H9 (cell line): ENCODE data around the gene NRN1L. TPM values are rescaled to one million over a fixed set of nuclear protein-coding genes. Genes with fewer than 3 reads are reported as not detected.
A peak's percentile ranks its signal among the peaks of the same experiment; 100 is the strongest.

Experiments used
- DNase-seq: peaks from one replicate; pipeline ENCODE4 v3.0.0-alpha.2; 2017
- H2AFZ ChIP-seq: one replicate; pipeline ENCODE4 v1.6.1; 2013; ENCODE audit warnings: mild to moderate bottlenecking, low read length, control low read depth, moderate library complexity
- H2AK5ac ChIP-seq: 2 replicates; pipeline ENCODE4 v1.6.1; 2013; ENCODE audit warnings: low read length, control low read depth, mixed read lengths; ENCODE audit not compliant: insufficient read length
- H2BK120ac ChIP-seq: one replicate; pipeline ENCODE4 v1.6.1; 2013; ENCODE audit warnings: low read depth, mild to moderate bottlenecking, low read length, control low read depth, inconsistent platforms; ENCODE audit not compliant: poor library complexity, severe bottlenecking
- H2BK12ac ChIP-seq: 2 replicates; pipeline ENCODE4 v1.6.1; 2013; ENCODE audit warnings: low read length, control low read depth, mixed read lengths, low read depth; ENCODE audit not compliant: insufficient read length
- H2BK15ac ChIP-seq: 2 replicates; pipeline ENCODE4 v1.6.1; 2013; ENCODE audit warnings: low read depth, low read length, control low read depth
- H2BK20ac ChIP-seq: one replicate; pipeline ENCODE4 v1.6.1; 2013; ENCODE audit warnings: low read depth, mild to moderate bottlenecking, low read length, control low read depth, inconsistent platforms; ENCODE audit not compliant: poor library complexity, severe bottlenecking
- H2BK5ac ChIP-seq: 2 replicates; pipeline ENCODE4 v1.6.1; 2013; ENCODE audit warnings: low read length, control low read depth, mixed read lengths; ENCODE audit not compliant: insufficient read length
- H3K14ac ChIP-seq: 2 replicates; pipeline ENCODE4 v1.6.1; 2013; ENCODE audit warnings: low read length, control low read depth; ENCODE audit not compliant: insufficient read depth
- H3K18ac ChIP-seq: 2 replicates; pipeline ENCODE4 v1.6.1; 2013; ENCODE audit warnings: low read depth, mild to moderate bottlenecking, mixed read lengths, low read length, control low read depth; ENCODE audit not compliant: insufficient read length
- H3K23ac ChIP-seq: 2 replicates; pipeline ENCODE4 v1.6.1; 2013; ENCODE audit warnings: low read length, control low read depth, mixed read lengths, low read depth; ENCODE audit not compliant: insufficient read length
- H3K23me2 ChIP-seq: 2 replicates; pipeline ENCODE4 v1.6.1; 2013; ENCODE audit warnings: low read depth, mild to moderate bottlenecking, mixed read lengths, low read length, control low read depth; ENCODE audit not compliant: insufficient read length, poor library complexity, severe bottlenecking
- H3K27ac ChIP-seq: 2 replicates; pipeline ENCODE4 v1.5.1; 2013; ENCODE audit warnings: low read length, control low read depth, mixed read lengths, low read depth; ENCODE audit not compliant: insufficient read length
- H3K27me3 ChIP-seq: 2 replicates; pipeline ENCODE4 v1.6.1; 2013; ENCODE audit warnings: low read length, control low read depth, inconsistent platforms; ENCODE audit not compliant: insufficient read depth
- H3K4ac ChIP-seq: 2 replicates; pipeline ENCODE4 v1.6.1; 2013; ENCODE audit warnings: low read depth, mild to moderate bottlenecking, control low read depth, inconsistent platforms, low read length, moderate library complexity
- H3K4me1 ChIP-seq: 2 replicates; pipeline ENCODE4 v1.6.1; 2013; ENCODE audit warnings: low read length, control low read depth, inconsistent platforms; ENCODE audit not compliant: insufficient read depth
- H3K4me2 ChIP-seq: 2 replicates; pipeline ENCODE4 v1.6.1; 2013; ENCODE audit warnings: low read length, control low read depth, mixed read lengths; ENCODE audit not compliant: insufficient read length, insufficient read depth
- H3K56ac ChIP-seq: 2 replicates; pipeline ENCODE4 v1.6.1; 2013; ENCODE audit warnings: low read depth, mild to moderate bottlenecking, mixed read lengths, low read length, control low read depth; ENCODE audit not compliant: insufficient read length
- H3K79me1 ChIP-seq: 2 replicates; pipeline ENCODE4 v1.6.1; 2013; ENCODE audit warnings: low read depth, mild to moderate bottlenecking, moderate library complexity, low read length, control low read depth, inconsistent platforms; ENCODE audit not compliant: insufficient read depth, poor library complexity, severe bottlenecking
- H3K79me2 ChIP-seq: 2 replicates; pipeline ENCODE4 v1.6.1; 2013; ENCODE audit warnings: low read length, control low read depth, inconsistent platforms; ENCODE audit not compliant: insufficient read depth
- H3K9ac ChIP-seq: 2 replicates; pipeline ENCODE4 v1.6.1; 2013; ENCODE audit warnings: low read length, control low read depth, mixed read lengths; ENCODE audit not compliant: insufficient read length; ENCODE audit errors: extremely low read depth
- H3K9me3 ChIP-seq: one replicate; pipeline ENCODE4 v1.6.1; 2013; ENCODE audit warnings: low read depth, low read length, inconsistent platforms; ENCODE audit not compliant: control insufficient read depth
- H3T11ph ChIP-seq: one replicate; pipeline ENCODE4 v1.6.1; 2013; ENCODE audit warnings: mild to moderate bottlenecking, low read length, control low read depth, inconsistent platforms
- H4K20me1 ChIP-seq: one replicate; pipeline ENCODE4 v1.6.1; 2013; ENCODE audit not compliant: control insufficient read depth, insufficient read length, insufficient read depth
- H4K5ac ChIP-seq: 2 replicates; pipeline ENCODE4 v1.6.1; 2013; ENCODE audit warnings: low read depth, mild to moderate bottlenecking, mixed read lengths, low read length, control low read depth; ENCODE audit not compliant: insufficient read length
- H4K8ac ChIP-seq: replicated peaks from 2 replicates; pipeline ENCODE4 v1.6.1; 2013; ENCODE audit warnings: low read length, control low read depth, mixed read lengths, low read depth; ENCODE audit not compliant: insufficient read length
- H4K91ac ChIP-seq: 2 replicates; pipeline ENCODE4 v1.6.1; 2013; ENCODE audit warnings: low read depth, mild to moderate bottlenecking, moderate library complexity, mixed read lengths, low read length, control low read depth; ENCODE audit not compliant: insufficient read length
- H3K27ac Mint-ChIP-seq, 3 experiments: 2 replicates in 2 of 3; 3 replicates in 1 of 3; pipeline ENCODE4 v1.8.0; 2020 to 2021; ENCODE audit warnings: mixed read lengths in 3 of 3, mild to moderate bottlenecking in 1 of 3, moderate library complexity in 1 of 3
- H3K27me3 Mint-ChIP-seq: 2 replicates; pipeline ENCODE4 v1.8.0; 2021; ENCODE audit warnings: low read depth, mild to moderate bottlenecking, moderate library complexity, mixed read lengths
- H3K36me3 Mint-ChIP-seq, 3 experiments: 2 replicates in 2 of 3; 3 replicates in 1 of 3; pipeline ENCODE4 v1.8.0; 2020 to 2021; ENCODE audit warnings: low read depth in 3 of 3, mixed read lengths in 3 of 3; ENCODE audit not compliant: insufficient read depth in 1 of 3
- H3K4me1 Mint-ChIP-seq, 2 experiments: 2 replicates each; pipeline ENCODE4 v1.8.0; 2020; ENCODE audit warnings: mixed read lengths in 2 of 2
- H3K4me3 Mint-ChIP-seq, 2 experiments: 2 replicates in 1 of 2; 3 replicates in 1 of 2; pipeline ENCODE4 v1.8.0; 2020 to 2021; ENCODE audit warnings: mild to moderate bottlenecking in 2 of 2, mixed read lengths in 2 of 2, moderate library complexity in 1 of 2
- H3K9me3 Mint-ChIP-seq, 2 experiments: 2 replicates in 1 of 2; 3 replicates in 1 of 2; pipeline ENCODE4 v1.8.0; 2020; ENCODE audit warnings: mild to moderate bottlenecking in 2 of 2, mixed read lengths in 2 of 2, moderate library complexity in 1 of 2
- WGBS: extraction: QIAGEN DNeasy Blood & Tissue Kit; methylation state at CpG from one replicate; pipeline ENCODE4 v1.1.7; 2013; ENCODE audit warnings: missing lambda C conversion rate, low lambda C conversion rate, mixed read lengths; ENCODE audit not compliant: insufficient read length; ENCODE audit errors: extremely low coverage; 5-methylcytosine and 5-hydroxymethylcytosine counted together
- total RNA-seq: library from RNA; stranded (reverse); gene quantifications from 2 replicates; pipeline ENCODE4 v1.2.1, GENCODE V29; 2021
- TF ChIP-seq, protein P1 (sequence below): fragments of 200-600 bp; sonication (generic); conservative IDR thresholded peaks from 3 replicates; pipeline ENCODE4 v1.8.0; 2021; ENCODE audit warnings: antibody characterized with exemption, mild to moderate bottlenecking

Gene NRN1L
- total RNA-seq, 1 experiment from 2014 or later, result 2.0 TPM

DNA sequence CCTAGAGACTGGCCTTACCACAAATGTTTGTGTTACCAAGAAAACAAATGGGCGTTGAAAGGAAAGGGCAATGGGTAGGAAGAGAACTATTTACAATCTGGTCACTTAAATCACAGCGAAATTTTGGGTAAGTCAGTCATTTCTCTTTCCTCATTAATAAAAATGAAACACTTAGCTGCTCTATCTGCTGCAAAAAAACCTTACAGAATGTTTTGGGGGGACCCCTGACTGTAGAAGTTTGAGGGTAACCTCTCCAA is 38.7 kb upstream of the NRN1L start:
- Histone ChIP-seq H3K9ac (peak overlapping the region; percentile 80), H2BK12ac (no peak overlapping the region), H2BK5ac (no peak overlapping the region), H3K23ac (no peak overlapping the region), H3K4ac (no peak overlapping the region), H2BK15ac (no peak overlapping the region), H3K14ac (peak overlapping the region; percentile 81), H4K20me1 (no peaks in the 10 kb centered on the region), H3K27ac (peak overlapping the region; percentile 61), H3K18ac (peak overlapping the region; percentile 55), H4K5ac (no peak overlapping the region), H3K4me1 (peaks cover 10% of the 10 kb centered on the region; the same call in 1 of the 2 replicates), H3K23me2 (peaks cover 14% of the 10 kb centered on the region), H2BK120ac (no peak overlapping the region), H3K9me3 (no peaks in the 10 kb centered on the region), H4K91ac (no peak overlapping the region), H3K27me3 (no peaks in the 10 kb centered on the region), H3K79me1 (no peaks in the 10 kb centered on the region), H4K8ac (no peak overlapping the region), H2AK5ac (no peak overlapping the region), H3K56ac (no peak overlapping the region), H3K79me2 (peaks cover 20% of the 10 kb centered on the region; the same call in 1 of the 2 replicates), H3T11ph (no peak overlapping the region), H2AFZ (no peak overlapping the region), H3K4me2 (peak overlapping the region; percentile 82), H2BK20ac (no peak overlapping the region)
- TF ChIP-seq, protein P1, sequence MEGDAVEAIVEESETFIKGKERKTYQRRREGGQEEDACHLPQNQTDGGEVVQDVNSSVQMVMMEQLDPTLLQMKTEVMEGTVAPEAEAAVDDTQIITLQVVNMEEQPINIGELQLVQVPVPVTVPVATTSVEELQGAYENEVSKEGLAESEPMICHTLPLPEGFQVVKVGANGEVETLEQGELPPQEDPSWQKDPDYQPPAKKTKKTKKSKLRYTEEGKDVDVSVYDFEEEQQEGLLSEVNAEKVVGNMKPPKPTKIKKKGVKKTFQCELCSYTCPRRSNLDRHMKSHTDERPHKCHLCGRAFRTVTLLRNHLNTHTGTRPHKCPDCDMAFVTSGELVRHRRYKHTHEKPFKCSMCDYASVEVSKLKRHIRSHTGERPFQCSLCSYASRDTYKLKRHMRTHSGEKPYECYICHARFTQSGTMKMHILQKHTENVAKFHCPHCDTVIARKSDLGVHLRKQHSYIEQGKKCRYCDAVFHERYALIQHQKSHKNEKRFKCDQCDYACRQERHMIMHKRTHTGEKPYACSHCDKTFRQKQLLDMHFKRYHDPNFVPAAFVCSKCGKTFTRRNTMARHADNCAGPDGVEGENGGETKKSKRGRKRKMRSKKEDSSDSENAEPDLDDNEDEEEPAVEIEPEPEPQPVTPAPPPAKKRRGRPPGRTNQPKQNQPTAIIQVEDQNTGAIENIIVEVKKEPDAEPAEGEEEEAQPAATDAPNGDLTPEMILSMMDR, result no peak
- Mint-ChIP-seq H3K27ac (peak overlapping the region; percentile 93 to 98 (median 96); a peak in 6 of 7 replicates), H3K4me1 (peaks cover 46 to 50% of the 10 kb centered on the region in 2 experiments), H3K9me3 (peaks cover 0 to 2% of the 10 kb centered on the region in 2 experiments; a peak in 1 of 5 replicates), H3K36me3 (peaks cover 11 to 22% (median 14%) of the 10 kb centered on the region in 3 experiments), H3K4me3 (peak overlapping the region; percentile 73 to 91), H3K27me3 (no peaks in the 10 kb centered on the region)
- WGBS, result no CpG with 5 or more reads among the region's 2 CpGs
- DNase-seq, result no peak
